H1 (cell line): ENCODE measurements around the gene FGF18. TPM values are rescaled to one million over a fixed set of nuclear protein-coding genes. Genes with fewer than 3 reads are reported as not detected.
A peak's percentile ranks its signal among the peaks of the same experiment; 100 is the strongest.

Experiments
- CTCF ChIA-PET: fragments of 300-600 bp; sonication (Branson Sonifier 250); formaldehyde crosslinking; loops from one replicate; lab custom pipeline; 2021; ENCODE audit not compliant: partially characterized antibody; lab: Charles Lee
- POLR2A ChIA-PET: fragments of 300-600 bp; sonication (Branson Sonifier 250); formaldehyde crosslinking; loops from one replicate; lab custom pipeline; 2021; ENCODE audit warnings: inconsistent platforms; ENCODE audit not compliant: partially characterized antibody; lab: Charles Lee
- DNase-seq, 2 experiments: peaks; one replicate each; pipeline versions ENCODE4 v3.0.0 to v3.0.0-alpha.2; 2010 to 2022; ENCODE audit warnings: low spot score in 2 of 2, low read depth in 1 of 2, mixed read lengths in 1 of 2
- FAIRE-seq: peaks from 2 replicates; lab custom pipeline; 2011; peaks lifted over from hg19 to GRCh38; lab: Jason Lieb, UNC
- H2AFZ ChIP-seq: 2 replicates; pipeline ENCODE4 v1.8.1; 2012; ENCODE audit warnings: low read length, inconsistent platforms
- H2AK5ac ChIP-seq: 2 replicates; pipeline ENCODE4 v1.6.1; 2013; ENCODE audit warnings: low read depth, low read length
- H2BK120ac ChIP-seq: replicated peaks from 2 replicates; pipeline ENCODE3; 2013; ENCODE audit warnings: low read depth, low read length, inconsistent platforms
- H2BK12ac ChIP-seq: 2 replicates; pipeline ENCODE4 v1.6.1; 2013; ENCODE audit warnings: low read depth, low read length
- H2BK15ac ChIP-seq: 2 replicates; pipeline ENCODE4 v1.6.1; 2013; ENCODE audit warnings: low read length
- H2BK20ac ChIP-seq: 2 replicates; pipeline ENCODE4 v1.6.1; 2013; ENCODE audit warnings: low read length
- H2BK5ac ChIP-seq: 2 replicates; pipeline ENCODE4 v1.6.1; 2013; ENCODE audit warnings: low read depth, low read length
- H3K14ac ChIP-seq: 2 replicates; pipeline ENCODE4 v1.6.1; 2013; ENCODE audit warnings: inconsistent platforms; ENCODE audit not compliant: insufficient read length
- H3K18ac ChIP-seq: 2 replicates; pipeline ENCODE4 v1.6.1; 2013; ENCODE audit warnings: low read length; ENCODE audit errors: extremely low read depth
- H3K23ac ChIP-seq: 2 replicates; pipeline ENCODE4 v1.6.1; 2013; ENCODE audit warnings: inconsistent platforms; ENCODE audit not compliant: insufficient read length
- H3K23me2 ChIP-seq: 2 replicates; pipeline ENCODE4 v1.6.1; 2013; ENCODE audit warnings: low read depth, low read length
- H3K27ac ChIP-seq: 2 replicates; pipeline ENCODE4 v1.6.1; 2011; ENCODE audit warnings: low read depth, low read length, inconsistent platforms
- H3K27me3 ChIP-seq, 4 experiments: replicated peaks in 1 of 4; 1 replicate in 1 of 4; 2 replicates in 3 of 4; pipeline versions ENCODE4 v1.6.1 to v1.8.1; 2011 to 2013; ENCODE audit warnings: low read length in 3 of 4, mild to moderate bottlenecking in 3 of 4, inconsistent platforms in 2 of 4, mixed read lengths in 2 of 4, moderate library complexity in 1 of 4; ENCODE audit not compliant: control insufficient read depth in 3 of 4, insufficient read depth in 3 of 4; ENCODE audit errors: extremely low read depth in 1 of 4
- H3K36me3 ChIP-seq, 4 experiments: 2 replicates each; pipeline versions ENCODE4 v1.6.1 to v1.8.1; 2011 to 2013; ENCODE audit warnings: mild to moderate bottlenecking in 4 of 4, low read length in 3 of 4, moderate library complexity in 2 of 4, control low read depth in 1 of 4, inconsistent platforms in 1 of 4; ENCODE audit not compliant: insufficient read depth in 4 of 4, control insufficient read depth in 2 of 4
- H3K4ac ChIP-seq: replicated peaks from 2 replicates; pipeline ENCODE3; 2013; ENCODE audit warnings: low read length, low read depth, mixed read lengths, inconsistent platforms; ENCODE audit not compliant: insufficient read length
- H3K4me1 ChIP-seq, 4 experiments: replicated peaks in 1 of 4; 1 replicate in 1 of 4; 2 replicates in 3 of 4; pipeline versions ENCODE4 v1.6.1 to v1.8.1; 2011 to 2013; ENCODE audit warnings: low read length in 3 of 4, inconsistent platforms in 2 of 4, mixed read lengths in 1 of 4; ENCODE audit not compliant: insufficient read depth in 4 of 4, control insufficient read depth in 3 of 4
- H3K4me2 ChIP-seq, 2 experiments: 2 replicates each; pipeline versions ENCODE4 v1.6.1 to v1.8.1; 2011 to 2013; ENCODE audit warnings: low read depth in 2 of 2, low read length in 2 of 2, control low read depth in 1 of 2, inconsistent platforms in 1 of 2, mild to moderate bottlenecking in 1 of 2; ENCODE audit not compliant: insufficient read depth in 1 of 2
- H3K4me3 ChIP-seq, 4 experiments: fragments of 200-600, 300-600 bp in 1 of 4; sonication (generic), shearing (Covaris generic), sonication (Bioruptor Twin) in 1 of 4; 2 replicates each; pipeline versions ENCODE4 v1.5.1 to v1.8.1; 2011 to 2016; ENCODE audit warnings: low read length in 4 of 4, low read depth in 3 of 4, control low read depth in 2 of 4, inconsistent platforms in 2 of 4, mild to moderate bottlenecking in 2 of 4, mixed read lengths in 1 of 4, moderate library complexity in 1 of 4; ENCODE audit not compliant: insufficient read depth in 2 of 4; ENCODE audit errors: extremely low read depth in 1 of 4
- H3K56ac ChIP-seq: replicated peaks from 2 replicates; pipeline ENCODE3; 2013; ENCODE audit warnings: low read depth, mild to moderate bottlenecking, mixed read lengths, low read length, inconsistent platforms; ENCODE audit not compliant: insufficient read length
- H3K79me1 ChIP-seq: 2 replicates; pipeline ENCODE4 v1.6.1; 2013; ENCODE audit warnings: low read depth, low read length, control low read depth
- H3K79me2 ChIP-seq, 2 experiments: 2 replicates each; pipeline versions ENCODE4 v1.6.1 to v1.8.1; 2012 to 2013; ENCODE audit warnings: low read length in 2 of 2, mild to moderate bottlenecking in 2 of 2, inconsistent platforms in 1 of 2; ENCODE audit not compliant: insufficient read depth in 2 of 2, control insufficient read depth in 1 of 2
- H3K9ac ChIP-seq, 4 experiments: replicated peaks in 1 of 4; 1 replicate in 1 of 4; 2 replicates in 3 of 4; pipeline versions ENCODE4 v1.6.1 to v1.8.1; 2011 to 2013; ENCODE audit warnings: low read depth in 3 of 4, low read length in 3 of 4, control low read depth in 2 of 4, mild to moderate bottlenecking in 2 of 4, moderate library complexity in 2 of 4, inconsistent platforms in 1 of 4; ENCODE audit errors: extremely low read depth in 1 of 4
- H3K9me3 ChIP-seq, 2 experiments: 2 replicates each; pipeline versions ENCODE4 v1.6.1 to v1.8.1; 2012 to 2013; ENCODE audit warnings: mild to moderate bottlenecking in 2 of 2, moderate library complexity in 2 of 2, control low read depth in 1 of 2, inconsistent platforms in 1 of 2, low read depth in 1 of 2, low read length in 1 of 2, mixed read lengths in 1 of 2; ENCODE audit not compliant: insufficient read depth in 2 of 2
- H4K20me1 ChIP-seq, 2 experiments: replicated peaks in 1 of 2; 2 replicates each; pipeline versions ENCODE3 to v1.8.1; 2011 to 2013; ENCODE audit warnings: inconsistent platforms in 2 of 2, low read length in 2 of 2, mild to moderate bottlenecking in 1 of 2; ENCODE audit not compliant: insufficient read depth in 2 of 2, control insufficient read depth in 1 of 2
- H4K5ac ChIP-seq: 2 replicates; pipeline ENCODE4 v1.6.1; 2013; ENCODE audit warnings: low read length, low read depth, mixed read lengths, inconsistent platforms; ENCODE audit not compliant: insufficient read length
- H4K8ac ChIP-seq: 2 replicates; pipeline ENCODE4 v1.8.0; 2013; ENCODE audit warnings: mild to moderate bottlenecking, moderate library complexity, low read length, inconsistent platforms; ENCODE audit not compliant: insufficient read depth; ENCODE audit errors: extremely low read depth
- H4K91ac ChIP-seq: replicated peaks from 2 replicates; pipeline ENCODE3; 2013; ENCODE audit warnings: low read length, mixed read lengths, inconsistent platforms; ENCODE audit not compliant: insufficient read length
- EZH2 ChIP-seq: fragments of 200-600 bp; sonication (generic); IDR thresholded peaks from 2 replicates; pipeline ENCODE4 v1.7.1; 2012; ENCODE audit warnings: low read depth, mild to moderate bottlenecking, moderate library complexity, low read length, inconsistent platforms; ENCODE audit not compliant: severe bottlenecking
- WGBS, 2 experiments: shearing (Covaris generic) in 1 of 2; methylation state at CpG; one replicate each; pipeline versions ENCODE4 v1.1.6 to v1.1.7; 2013 to 2015; ENCODE audit warnings: low lambda C conversion rate in 2 of 2, mixed read lengths in 2 of 2, inconsistent platforms in 1 of 2, low coverage in 1 of 2, missing lambda C conversion rate in 1 of 2; ENCODE audit not compliant: insufficient replicate concordance in 2 of 2, insufficient coverage in 1 of 2, insufficient read length in 1 of 2; ENCODE audit errors: extremely low coverage in 1 of 2, missing lambda C conversion rate in 1 of 2; 5-methylcytosine and 5-hydroxymethylcytosine counted together
- polyA plus RNA-seq, 7 experiments: library from polyadenylated mRNA; depleted of rRNA in 3 of 7; stranded (reverse) in 5 of 7; unstranded in 2 of 7; fragments of >200 nt in 5 of 7; fragments of 200-250 nt in 2 of 7; gene quantifications; 1 replicate in 5 of 7; 2 replicates in 1 of 7; 4 replicates in 1 of 7; pipeline versions ENCODE4 v1.2.1 to v1.2.3, GENCODE V29; 2011 to 2013; ENCODE audit warnings: missing spikeins in 2 of 7, mixed read lengths in 2 of 7
- total RNA-seq: library from RNA; stranded (reverse); fragmentation: NEBNext Ultra II Directional; extraction: Animal tissue kit (Norgen Biotek cat#: 25700); gene quantifications from 2 replicates; pipeline ENCODE4 v1.2.1, GENCODE V29; 2021

FGF18 gene
- total and polyA plus RNA-seq, 2 of the 8 experiments (the other 6 are each of a cell fraction or from before 2014, with no cell fraction given): 0.54 to 1.3 TPM

- H4K5ac ChIP-seq: no peak overlapping the region
- no peak for DNase-seq
- H3K36me3 ChIP-seq: peaks cover 41 to 93% (median 79%) of the 10 kb centered on the region in 4 experiments
- FAIRE-seq: no peak
- H3K4ac ChIP-seq: no peak overlapping the region
- no peaks in the 10 kb centered on the region for H3K9me3 ChIP-seq
- H2AK5ac ChIP-seq: no peak overlapping the region
- POLR2A ChIA-PET: interaction anchor here (0.7 to 20.7 kb wide), 19 partner anchors 8 to 457 kb away, joined by 3 to 626 read pairs (median 4); partner anchors contain the start of gene FGF18
- H3K18ac ChIP-seq: no peak overlapping the region
- no peak overlapping the region for H2BK15ac ChIP-seq
- H2AFZ ChIP-seq: no peak overlapping the region
- no peak overlapping the region for H2BK20ac ChIP-seq
- H4K8ac ChIP-seq: no peak overlapping the region
- no peak overlapping the region for H3K56ac ChIP-seq
- H4K91ac ChIP-seq: no peak overlapping the region
- no peaks in the 10 kb centered on the region for H3K23me2 ChIP-seq
- no peak overlapping the region for H3K27ac ChIP-seq
- H3K23ac ChIP-seq: no peak overlapping the region
- no peak overlapping the region for H2BK5ac ChIP-seq
- H3K9ac ChIP-seq: no peak overlapping the region
- H3K4me2 ChIP-seq: peak overlapping the region; percentile 21 to 76; a peak in 2 of 4 replicates
- H3K79me2 ChIP-seq: peaks cover 92 to 100% of the 10 kb centered on the region in 2 experiments
- 86 to 100% methylated on average over 1 to 4 of the region's 4 CpGs for WGBS, 2 experiments
- H3K4me3 ChIP-seq: peak overlapping the region in 1 of 4 experiments; percentile 89; a peak in 4 of 8 replicates
- peaks cover 59 to 73% of the 10 kb centered on the region in 2 experiments for H4K20me1 ChIP-seq
- CTCF ChIA-PET: interaction anchor here (0.9 to 2.3 kb wide), 3 partner anchors 13 to 28 kb away, joined by 3 to 8 read pairs (median 6); no protein-coding TSS in a partner anchor
- no peak overlapping the region for H3K14ac ChIP-seq
- H3K79me1 ChIP-seq: no peaks in the 10 kb centered on the region
- no peaks in the 10 kb centered on the region for H3K27me3 ChIP-seq
- no peak overlapping the region for H2BK12ac ChIP-seq
- H2BK120ac ChIP-seq: no peak overlapping the region
- peaks cover 3 to 13% (median 9%) of the 10 kb centered on the region in 4 experiments; a peak in 6 of 7 replicates for H3K4me1 ChIP-seq
- TF ChIP-seq EZH2: no peak
Measured at GRCh38 chr5:171392585-171393159, 26.8 kb upstream of the FGF18 start.
